Tibial nerve (tissue), 3 donors: ENCODE measurements around the gene NRBF2.

Experiments used
- CTCF ChIP-seq, 5 experiments: fragments of 200-600 bp in 3 of 5; fragments of 450-650 bp in 2 of 5; sonication (generic) in 3 of 5; IDR thresholded peaks; one replicate each; pipeline ENCODE4 v1.5.1; 2016 to 2019; ENCODE audit warnings: antibody characterized with exemption in 5 of 5, mild to moderate bottlenecking in 3 of 5, moderate library complexity in 2 of 5
- POLR2A ChIP-seq, 2 donors: fragments of 450-650 bp; IDR thresholded peaks; one replicate each; pipeline ENCODE4 v1.6.1; 2017; ENCODE audit warnings: antibody characterized with exemption in 2 of 2, mild to moderate bottlenecking in 2 of 2, moderate library complexity in 2 of 2

DNA sequence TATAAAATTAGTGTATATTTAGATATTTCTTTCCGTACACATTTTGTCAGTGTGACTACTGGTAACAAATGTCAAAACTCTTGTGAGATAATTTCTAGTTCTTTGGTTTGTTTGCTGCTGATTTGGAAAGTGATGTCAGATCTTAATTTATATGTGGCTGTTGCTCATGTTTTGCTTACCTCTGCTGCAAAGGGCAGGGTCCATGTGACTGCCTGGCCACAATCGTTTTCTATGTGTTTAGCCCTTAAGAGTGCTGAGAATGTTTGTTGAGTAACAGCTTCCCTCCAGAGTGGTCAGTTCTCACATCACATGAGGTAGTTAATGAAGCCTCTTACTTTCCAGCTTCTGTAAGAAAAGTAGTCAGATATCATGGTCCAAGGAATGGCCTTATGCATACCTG, 4.2 kb downstream of the NRBF2 start:
- TF ChIP-seq POLR2A (IDR thresholded peaks at IDR 0.05): no peak
- TF ChIP-seq CTCF (IDR thresholded peaks at IDR 0.05): no peak
